ENCODE measurements around the gene CST3.

CST3 gene

GRCh38 chr20:23630392-23630849, 7.3 kb downstream of the CST3 start:
- peak overlapping the region; percentile 79 for H3K27ac ChIP-seq
- TF ChIP-seq CTCF (conservative IDR thresholded peaks at IDR 0.05; ENCODE audit: low read depth): no peak
- POLR2A ChIA-PET (ENCODE audit: low non-redundant PET): no interaction called here
- CTCF ChIA-PET: no interaction called here
- no peak for DNase-seq (ENCODE audit: low spot score)

- ChIA-PET CTCF (no interaction called here), POLR2A (ENCODE audit: low non-redundant PET) (no interaction called here)
- TF ChIP-seq CTCF (conservative IDR thresholded peaks at IDR 0.05; ENCODE audit: low read depth): no peak
- DNase-seq (ENCODE audit: low spot score): no peak
- peak overlapping the region; percentile 79 for H3K27ac ChIP-seq
Measured at GRCh38 chr20:23629542-23630391, 8.0 kb downstream of the CST3 start.

GRCh38 chr20:23629017-23629541, 8.7 kb downstream of the CST3 start:
- ChIA-PET CTCF (no interaction called here), POLR2A (ENCODE audit: low non-redundant PET) (no interaction called here)
- no peak for TF ChIP-seq CTCF (conservative IDR thresholded peaks at IDR 0.05; ENCODE audit: low read depth)
- peak overlapping the region; percentile 79 for H3K27ac ChIP-seq
- DNase-seq (ENCODE audit: low spot score): peak; percentile 89

GRCh38 chr20:23628402-23629016, 9.2 kb downstream of the CST3 start:
- CTCF ChIA-PET: interaction anchor here (0.7 kb wide), 1 partner anchor 1478 kb away, joined by 4 read pairs; no protein-coding TSS in a partner anchor
- POLR2A ChIA-PET (ENCODE audit: low non-redundant PET): no interaction called here
- DNase-seq (ENCODE audit: low spot score): no peak
- no peak for TF ChIP-seq CTCF (conservative IDR thresholded peaks at IDR 0.05; ENCODE audit: low read depth)
- peak overlapping the region; percentile 79 for H3K27ac ChIP-seq

- ChIA-PET CTCF (no interaction called here), POLR2A (ENCODE audit: low non-redundant PET) (no interaction called here)
- DNase-seq (ENCODE audit: low spot score): no peak
- TF ChIP-seq CTCF (conservative IDR thresholded peaks at IDR 0.05; ENCODE audit: low read depth): no peak
- H3K27ac ChIP-seq: no peak overlapping the region
Measured at GRCh38 chr20:23627501-23627900, 10.3 kb downstream of the CST3 start.

- TF ChIP-seq CTCF (conservative IDR thresholded peaks at IDR 0.05; ENCODE audit: low read depth): no peak
- POLR2A ChIA-PET (ENCODE audit: low non-redundant PET): no interaction called here
- CTCF ChIA-PET: no interaction called here
Measured at GRCh38 chr20:23626040-23626620, 11.6 kb downstream of the CST3 start.

More at GRCh38 chr20:23626040-23626620, 11.6 kb downstream of the CST3 start:
- peak overlapping the region; percentile 70 for H3K27ac ChIP-seq
- DNase-seq (ENCODE audit: low spot score): peak; percentile 44
